C4-2B (cell line): Measurements from ENCODE around the gene ZNF423.

Experiments used
- H3K27ac ChIP-seq: fragments of 450-650 bp; 2 replicates; pipeline ENCODE4 v1.5.1; 2017
- ZFX ChIP-seq: fragments of 450-650 bp; IDR thresholded peaks from 2 replicates; pipeline ENCODE4 v1.6.1; 2017
- TF ChIP-seq, protein P1 (sequence below): fragments of 450-650 bp; conservative IDR thresholded peaks from 2 replicates; pipeline ENCODE4 v1.5.1; 2017; ENCODE audit warnings: mild to moderate bottlenecking

ZNF423 gene

DNA sequence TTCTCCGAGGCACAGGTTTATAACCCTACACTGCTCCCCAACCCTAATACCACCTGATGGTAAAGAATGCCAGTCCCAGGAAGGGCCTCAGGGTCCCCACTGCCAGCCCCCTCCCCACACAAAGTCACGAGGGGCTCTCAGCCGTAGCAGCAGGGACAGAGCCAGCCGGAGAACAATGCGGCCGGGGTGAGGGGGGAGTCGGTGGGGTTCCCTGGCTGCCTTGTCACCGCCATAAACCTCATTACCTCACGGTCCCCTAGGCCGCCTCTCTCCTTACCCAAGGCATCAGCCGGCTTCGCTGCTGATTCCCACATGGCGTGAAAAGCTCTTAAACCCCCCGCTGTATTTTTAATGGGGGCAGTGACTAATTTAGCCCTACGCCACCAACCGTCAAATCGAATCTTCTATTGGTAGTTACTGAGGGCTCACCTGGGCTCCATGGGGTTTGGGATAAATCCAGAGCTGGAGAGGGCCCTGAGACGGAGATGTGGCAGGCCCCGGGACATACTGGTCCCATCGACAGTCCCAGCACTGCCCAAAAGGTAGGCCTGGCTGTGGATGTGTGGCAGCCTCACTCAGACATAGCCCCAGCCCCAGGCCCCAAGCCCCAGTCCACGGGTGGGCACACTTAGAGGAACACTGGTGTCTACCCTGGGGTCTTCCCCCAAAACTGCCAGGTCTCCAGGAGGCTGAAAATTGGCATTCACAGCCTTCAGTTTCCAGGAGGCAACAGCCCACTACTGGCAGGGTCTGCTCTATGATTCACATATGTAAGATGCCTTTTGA lies 367.0 kb downstream of the ZNF423 start:
- no peak overlapping the region for H3K27ac ChIP-seq
- no peak for TF ChIP-seq ZFX
- TF ChIP-seq, protein P1, sequence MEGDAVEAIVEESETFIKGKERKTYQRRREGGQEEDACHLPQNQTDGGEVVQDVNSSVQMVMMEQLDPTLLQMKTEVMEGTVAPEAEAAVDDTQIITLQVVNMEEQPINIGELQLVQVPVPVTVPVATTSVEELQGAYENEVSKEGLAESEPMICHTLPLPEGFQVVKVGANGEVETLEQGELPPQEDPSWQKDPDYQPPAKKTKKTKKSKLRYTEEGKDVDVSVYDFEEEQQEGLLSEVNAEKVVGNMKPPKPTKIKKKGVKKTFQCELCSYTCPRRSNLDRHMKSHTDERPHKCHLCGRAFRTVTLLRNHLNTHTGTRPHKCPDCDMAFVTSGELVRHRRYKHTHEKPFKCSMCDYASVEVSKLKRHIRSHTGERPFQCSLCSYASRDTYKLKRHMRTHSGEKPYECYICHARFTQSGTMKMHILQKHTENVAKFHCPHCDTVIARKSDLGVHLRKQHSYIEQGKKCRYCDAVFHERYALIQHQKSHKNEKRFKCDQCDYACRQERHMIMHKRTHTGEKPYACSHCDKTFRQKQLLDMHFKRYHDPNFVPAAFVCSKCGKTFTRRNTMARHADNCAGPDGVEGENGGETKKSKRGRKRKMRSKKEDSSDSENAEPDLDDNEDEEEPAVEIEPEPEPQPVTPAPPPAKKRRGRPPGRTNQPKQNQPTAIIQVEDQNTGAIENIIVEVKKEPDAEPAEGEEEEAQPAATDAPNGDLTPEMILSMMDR: no peak

DNA sequence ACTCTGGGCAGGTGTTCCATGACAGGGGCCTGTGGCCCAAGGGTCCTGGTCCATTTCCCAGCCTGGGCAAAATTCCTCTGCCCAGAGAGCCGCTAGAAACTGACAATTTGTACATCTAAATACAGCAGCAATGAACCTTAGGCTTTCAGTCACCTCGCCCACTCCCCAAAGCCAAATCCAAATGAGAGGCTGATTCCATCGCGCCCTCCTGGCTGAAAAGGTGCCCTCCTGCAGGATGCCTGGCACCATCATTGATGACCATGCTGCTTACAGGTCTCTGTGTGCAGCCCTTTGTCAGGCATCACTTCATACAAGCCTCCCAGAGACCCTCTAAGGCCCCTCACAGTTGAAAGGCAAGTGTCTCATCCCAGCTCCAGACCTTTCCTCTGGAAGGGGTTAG lies 367.6 kb downstream of the ZNF423 start:
- TF ChIP-seq, protein P1: no peak
- TF ChIP-seq ZFX: no peak
- no peak overlapping the region for H3K27ac ChIP-seq

DNA sequence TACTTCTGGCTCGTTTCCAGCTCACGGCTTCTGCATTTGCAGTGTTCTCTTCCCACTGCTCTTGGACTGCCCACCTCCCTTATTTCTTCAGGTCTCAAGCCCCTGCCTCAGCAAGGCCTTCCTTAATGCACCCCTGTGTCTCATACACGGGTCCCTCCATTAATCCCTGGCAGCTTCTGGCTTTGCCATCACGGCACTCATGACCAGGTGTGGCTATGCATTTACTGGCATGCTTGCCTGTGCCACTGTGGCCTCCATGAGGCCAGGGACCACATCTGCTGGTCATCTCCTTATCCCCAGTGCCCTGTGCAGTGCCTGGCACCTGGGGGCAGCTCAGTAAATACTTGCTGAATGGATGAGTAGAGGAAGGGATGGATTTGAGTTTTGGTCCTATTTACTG lies 368.2 kb downstream of the ZNF423 start:
- TF ChIP-seq, protein P1: no peak
- no peak for TF ChIP-seq ZFX

DNA sequence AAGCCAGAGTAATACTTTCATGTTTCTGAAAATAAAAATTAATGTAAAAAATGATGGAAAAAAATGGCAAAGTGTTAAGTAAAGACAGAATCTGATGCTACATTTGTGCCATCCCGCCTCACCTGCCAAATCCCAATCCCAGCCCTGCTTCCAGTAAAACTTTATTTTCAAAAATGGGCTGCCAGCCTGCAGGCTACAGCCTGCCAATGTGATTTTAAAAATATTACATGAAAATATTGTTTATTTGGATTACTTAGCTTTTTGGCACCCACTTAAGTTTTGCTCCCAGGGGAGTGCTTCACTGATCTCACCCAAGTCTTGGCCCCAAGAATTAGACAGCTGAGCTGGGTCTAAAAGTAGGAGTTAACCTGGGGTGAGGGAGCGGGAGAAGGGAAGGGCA lies 369.5 kb downstream of the ZNF423 start:
- TF ChIP-seq ZFX: no peak
- TF ChIP-seq, protein P1: no peak
- H3K27ac ChIP-seq: no peak overlapping the region

More for the DNA sequence above, 368.2 kb downstream of the ZNF423 start:
- no peak overlapping the region for H3K27ac ChIP-seq

DNA sequence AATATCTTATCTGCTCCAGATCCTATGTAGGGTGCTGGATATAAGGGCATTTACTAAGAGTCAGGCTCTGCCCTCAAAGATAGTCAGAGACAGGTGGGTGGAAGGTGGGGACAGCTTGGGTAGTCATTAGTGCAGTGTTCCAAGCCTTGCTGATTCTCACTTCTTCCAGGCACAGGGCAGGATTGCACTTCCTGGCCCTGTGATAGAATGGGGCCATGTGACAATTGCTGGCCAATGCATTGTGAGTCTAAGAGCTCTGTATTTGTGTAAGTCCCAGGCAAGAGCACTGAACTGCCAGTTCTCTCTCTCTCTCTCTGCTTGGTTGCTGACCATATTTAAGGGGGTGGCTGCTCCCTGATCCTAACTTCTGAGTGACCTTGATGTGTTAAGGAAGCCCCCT lies 370.2 kb downstream of the ZNF423 start:
- TF ChIP-seq ZFX: no peak
- TF ChIP-seq, protein P1: no peak
- H3K27ac ChIP-seq: no peak overlapping the region

DNA sequence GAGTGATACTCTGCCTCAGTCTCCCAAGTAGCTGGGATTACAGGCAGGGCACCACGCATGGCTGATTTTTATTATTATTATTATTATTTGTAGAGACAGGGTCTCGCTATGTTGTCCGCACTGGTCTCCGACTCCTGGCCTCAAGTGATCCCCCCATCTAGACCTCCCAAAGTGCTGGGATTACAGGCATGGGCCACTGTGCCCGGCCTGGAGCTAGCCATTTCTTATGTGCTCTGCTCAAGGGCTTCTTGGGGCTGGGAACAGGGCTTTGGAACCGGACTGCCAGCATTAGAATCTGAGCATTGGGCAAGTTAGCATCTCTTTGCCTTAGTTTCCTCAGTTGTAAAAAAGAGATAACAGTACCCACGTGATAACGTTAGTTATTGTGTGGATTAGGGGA lies 371.0 kb downstream of the ZNF423 start:
- TF ChIP-seq, protein P1: no peak
- no peak for TF ChIP-seq ZFX
- H3K27ac ChIP-seq: no peak overlapping the region

DNA sequence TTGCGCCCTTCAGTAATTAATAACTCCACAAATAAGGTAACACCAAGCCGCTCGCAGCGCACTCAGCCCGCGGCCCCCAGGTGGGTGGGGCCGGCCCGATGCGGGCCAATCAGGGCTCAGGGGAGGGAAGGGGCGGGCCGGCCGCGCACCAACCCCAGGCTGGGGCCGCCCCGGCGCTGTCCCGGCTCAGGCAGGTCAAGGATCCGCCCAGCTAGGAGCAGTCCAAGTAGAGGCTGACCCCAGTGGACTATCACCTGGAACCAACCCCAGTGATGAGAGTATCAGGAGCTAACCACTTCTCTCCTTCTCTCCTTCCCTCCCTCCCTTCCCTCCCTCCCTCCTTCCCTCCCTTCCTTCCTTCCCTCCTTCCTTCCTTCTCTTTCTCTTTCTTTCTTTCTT lies 371.5 kb downstream of the ZNF423 start:
- no peak overlapping the region for H3K27ac ChIP-seq
- TF ChIP-seq ZFX: no peak
- TF ChIP-seq, protein P1: no peak
